HG02763 (cell line): ENCODE results near the gene LAMA5.

ENCODE experiments used
- ATAC-seq: cut with Tn5 transposase; IDR thresholded peaks from one replicate; pipeline ENCODE4 v1.9.1; 2021; ENCODE audit warnings: mild to moderate bottlenecking, moderate library complexity; ENCODE audit not compliant: unreplicated experiment

LAMA5 gene

DNA sequence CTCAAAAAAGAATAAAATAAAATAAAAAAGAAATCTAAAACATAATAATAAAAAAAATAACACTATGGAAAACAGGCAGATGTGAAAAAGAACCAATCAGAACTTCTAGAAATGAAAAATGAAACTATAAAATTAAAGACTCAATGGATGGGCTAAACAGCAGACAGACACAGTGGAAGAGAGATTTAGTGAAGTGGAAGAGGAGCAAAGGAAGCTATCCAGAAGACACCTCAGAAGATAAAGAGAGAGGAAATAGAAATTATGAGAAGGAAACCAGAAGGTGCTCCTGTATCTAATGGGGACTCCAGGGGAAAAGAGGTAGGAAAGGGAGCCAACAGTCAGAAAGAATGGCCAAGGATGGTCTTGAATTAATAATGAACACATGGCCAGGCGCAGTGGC, 18.5 kb downstream of the LAMA5 start:
- no peak for ATAC-seq

GRCh38 chr20:62347445-62347844, 19.7 kb downstream of the LAMA5 start:
- no peak for ATAC-seq

DNA sequence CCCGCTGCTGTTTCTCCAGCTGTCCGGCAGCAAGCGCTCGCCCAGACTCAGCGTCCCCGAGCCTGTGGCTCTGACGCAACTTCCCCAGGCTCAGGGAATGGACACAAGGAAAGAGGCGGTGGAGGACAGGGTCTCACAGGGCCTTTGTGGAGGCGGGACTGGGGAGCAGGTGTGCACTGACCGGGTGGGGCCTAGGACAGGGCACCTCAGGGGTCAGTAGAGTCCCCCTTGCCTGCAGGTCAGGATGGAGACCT, 20.0 kb downstream of the LAMA5 start:
- no peak for ATAC-seq

DNA sequence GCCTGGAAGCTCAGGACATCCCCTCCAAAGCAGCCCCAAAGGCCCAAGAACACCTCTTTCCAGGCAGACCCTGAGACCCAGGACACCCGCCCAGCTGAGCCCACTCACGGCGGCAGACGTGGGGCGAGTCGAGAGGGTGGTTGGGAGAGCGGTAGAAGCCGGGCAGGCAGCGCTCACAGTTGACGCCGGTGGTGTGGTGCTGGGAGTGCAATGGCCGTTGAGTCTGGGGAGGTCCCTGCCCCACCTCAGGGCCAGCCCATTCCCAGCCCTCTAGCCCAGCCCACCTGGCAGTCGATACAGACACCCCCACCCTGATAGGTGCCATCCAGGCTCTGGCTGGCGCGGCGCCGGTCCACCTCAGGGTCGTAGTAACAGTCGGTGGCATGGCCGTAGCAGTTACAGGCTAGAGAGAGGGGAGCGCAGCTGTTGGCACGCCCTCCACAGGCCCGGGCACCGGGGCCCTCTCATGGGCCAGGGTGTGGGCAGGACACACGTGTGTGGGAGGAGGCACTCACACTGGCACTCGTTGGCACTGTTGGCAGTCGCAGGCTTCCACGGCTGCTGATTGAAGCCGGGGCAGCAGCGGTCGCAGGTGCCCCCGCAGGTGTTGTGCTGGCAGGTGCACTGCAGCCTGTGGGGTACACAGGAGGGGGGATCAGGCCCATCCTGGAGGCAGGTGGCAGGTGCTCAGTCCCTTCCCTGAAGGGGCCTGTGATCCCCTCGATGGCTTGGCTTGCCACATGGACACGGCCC, 20.5 kb downstream of the LAMA5 start:
- ATAC-seq = no peak

DNA sequence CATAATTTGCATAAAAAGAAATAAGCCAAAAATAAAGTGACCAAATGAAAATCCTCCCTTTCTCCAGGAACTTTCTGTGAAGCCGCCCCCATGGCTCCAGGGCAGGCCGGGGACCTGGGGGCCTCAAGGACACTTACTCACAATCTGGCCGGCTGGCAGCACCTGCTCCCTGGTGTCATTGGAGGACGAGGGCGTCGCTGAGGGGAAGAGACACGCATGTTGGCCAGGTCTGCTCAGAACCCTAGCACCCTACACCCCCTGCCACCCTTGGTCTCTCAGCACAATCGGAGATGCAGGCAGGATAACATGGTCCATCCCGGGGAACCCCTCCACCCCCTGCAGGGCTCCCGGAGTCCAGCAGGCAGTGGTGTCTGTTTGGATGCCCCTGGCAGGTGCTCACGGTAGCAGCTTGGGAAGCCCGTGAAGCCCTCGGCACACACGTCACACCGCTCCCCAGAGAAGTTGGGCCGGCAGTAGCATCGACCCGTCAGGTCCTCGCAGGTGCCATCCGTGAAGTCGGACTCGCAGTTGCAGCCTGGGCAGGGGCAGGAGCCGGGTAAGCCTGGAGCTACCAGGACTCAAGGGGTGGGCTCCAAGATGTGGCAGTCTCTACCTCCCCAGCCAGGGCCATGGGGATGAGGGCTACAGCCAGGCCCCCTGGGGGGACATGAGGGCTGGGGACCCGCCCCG, 21.3 kb downstream of the LAMA5 start:
- no peak for ATAC-seq

DNA sequence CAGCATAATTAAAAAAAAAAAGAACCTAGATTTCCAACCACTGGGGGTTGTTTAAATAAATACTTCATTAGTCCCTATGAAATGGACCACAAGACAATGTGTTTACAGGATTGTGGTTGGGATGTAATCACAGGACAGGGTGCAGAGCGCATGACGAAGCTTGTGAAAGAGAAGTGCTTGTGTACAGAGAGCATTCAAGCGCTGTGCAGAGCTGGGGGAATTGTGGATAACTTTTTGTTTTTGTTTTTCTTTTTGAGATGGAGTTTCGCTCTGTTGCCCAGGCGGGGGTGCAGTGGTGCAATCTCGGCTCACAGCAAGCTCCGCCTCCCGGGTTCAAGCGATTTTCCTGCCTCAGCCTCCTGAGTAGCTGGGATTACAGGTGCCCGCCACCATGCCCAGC, 22.3 kb downstream of the LAMA5 start:
- ATAC-seq = no peak

- ATAC-seq = no peak
These were observed 23.0 kb downstream of the LAMA5 start for GRCh38 chr20:62344092-62344491.

DNA sequence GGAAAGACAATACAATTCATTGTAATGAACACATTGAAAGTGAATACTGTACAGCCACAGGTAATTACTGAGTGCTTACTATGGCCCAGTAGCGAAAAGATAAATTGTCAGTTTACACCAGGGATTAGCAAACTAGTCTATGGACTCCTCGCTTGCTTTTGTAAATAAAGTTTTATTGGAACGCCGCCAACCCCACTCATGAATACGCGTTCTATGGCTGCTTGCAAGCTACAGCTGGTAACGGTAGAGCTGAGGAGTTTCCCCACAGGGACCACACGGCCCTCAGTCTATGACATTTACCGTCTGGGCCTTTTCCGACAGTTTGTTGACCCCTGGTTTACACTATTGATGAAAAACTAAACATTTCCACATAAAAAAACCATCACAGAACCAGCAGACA, 24.2 kb downstream of the LAMA5 start:
- no peak for ATAC-seq

DNA sequence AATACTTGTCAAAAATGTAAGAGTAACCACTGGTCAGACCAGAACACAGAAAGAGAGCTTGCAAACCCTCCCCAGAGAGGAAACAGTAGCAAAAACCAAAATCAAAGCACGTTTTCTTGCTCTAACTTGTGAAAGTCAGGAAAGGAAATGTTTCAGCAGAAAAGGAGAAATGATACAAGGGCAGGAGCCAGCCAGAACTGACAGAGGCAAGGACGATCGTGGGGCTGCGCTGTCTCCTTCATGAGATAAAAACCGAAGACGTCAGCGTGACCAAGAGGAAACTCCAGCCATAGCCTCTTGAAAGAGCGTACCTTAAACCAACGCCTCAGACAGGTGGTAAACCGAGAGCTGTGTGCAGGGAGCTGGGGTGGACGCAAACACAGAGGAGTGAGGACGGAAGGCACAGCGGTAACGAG, 27.5 kb downstream of the LAMA5 start:
- ATAC-seq = peak; percentile 60

DNA sequence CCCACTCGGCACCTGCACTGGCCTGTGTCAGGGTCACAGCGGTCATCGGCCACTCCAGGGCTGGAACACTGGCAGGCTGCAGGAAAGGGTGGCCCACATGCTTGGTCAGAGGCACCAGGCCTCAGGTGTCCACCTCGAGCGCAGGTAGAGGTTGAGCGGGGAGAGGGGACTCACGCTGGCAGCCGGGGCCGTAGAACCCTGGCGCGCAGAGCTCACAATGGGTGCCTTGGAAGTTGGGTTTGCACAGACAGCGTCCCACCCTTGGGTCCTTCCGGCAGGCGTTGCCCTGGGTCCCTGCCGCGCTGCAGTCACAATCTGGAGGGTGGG, 28.9 kb downstream of the LAMA5 start:
- ATAC-seq = no peak

DNA sequence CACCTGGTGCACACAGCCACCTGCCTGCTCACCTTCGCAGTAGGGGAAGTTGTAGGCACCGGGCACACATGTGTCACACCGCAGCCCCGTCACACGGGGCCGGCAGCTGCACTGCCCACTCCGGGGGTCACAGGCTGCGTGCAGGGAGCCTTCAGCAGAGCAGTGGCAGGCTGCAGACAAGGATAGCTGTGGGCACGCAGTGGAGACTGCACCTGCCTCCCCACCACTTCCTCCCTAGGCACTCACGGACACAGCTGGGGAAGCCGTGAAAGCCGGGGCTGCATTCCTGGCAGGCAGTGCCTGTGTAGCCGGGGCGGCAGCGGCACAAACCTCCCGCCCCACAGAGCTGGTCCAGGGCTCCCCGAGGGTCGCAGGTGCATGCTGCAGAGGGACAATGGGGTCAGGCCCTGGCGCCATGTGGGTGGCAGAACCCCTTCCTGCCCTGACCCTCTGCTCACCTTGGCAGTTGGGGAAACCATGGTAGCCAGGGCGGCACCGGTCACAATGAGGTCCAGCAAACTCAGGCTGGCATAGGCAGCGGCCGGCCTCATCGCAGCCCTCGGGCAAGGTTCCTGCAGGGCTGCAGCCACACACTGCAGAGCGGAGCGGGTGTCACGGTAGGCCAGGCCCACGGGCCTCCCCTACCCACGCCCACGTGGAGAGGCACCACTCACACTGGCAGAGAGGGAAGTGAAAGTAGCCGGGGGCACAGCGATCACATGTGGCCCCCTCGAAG, 29.4 kb downstream of the LAMA5 start:
- no peak for ATAC-seq

- ATAC-seq = no peak
These were observed 30.1 kb downstream of the LAMA5 start for GRCh38 chr20:62336775-62337557.

GRCh38 chr20:62336329-62336728, 30.8 kb downstream of the LAMA5 start:
- no peak for ATAC-seq

GRCh38 chr20:62335532-62335931, 31.6 kb downstream of the LAMA5 start:
- no peak for ATAC-seq

DNA sequence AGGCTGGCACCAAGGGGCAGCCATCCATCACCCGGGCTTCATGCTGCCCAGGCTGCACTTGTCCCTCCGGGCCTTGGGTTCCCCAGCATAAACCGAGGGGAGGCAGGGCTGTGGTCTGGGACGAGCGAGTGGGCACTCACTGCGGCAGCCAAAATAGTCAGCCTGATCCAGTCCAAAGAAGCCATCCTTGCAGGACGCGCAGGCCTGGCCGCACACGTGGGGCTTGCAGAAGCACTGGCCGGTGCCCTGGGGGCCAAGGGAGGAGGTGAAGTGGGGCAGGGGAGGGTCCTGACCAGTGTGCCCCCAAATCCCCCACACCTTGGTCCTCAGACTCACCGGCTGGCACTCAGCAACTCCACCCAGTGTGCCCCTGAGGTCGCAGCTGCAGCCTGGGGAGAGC, 32.2 kb downstream of the LAMA5 start:
- ATAC-seq = no peak

- no peak for ATAC-seq
These were observed 33.1 kb downstream of the LAMA5 start for GRCh38 chr20:62333820-62334595.

DNA sequence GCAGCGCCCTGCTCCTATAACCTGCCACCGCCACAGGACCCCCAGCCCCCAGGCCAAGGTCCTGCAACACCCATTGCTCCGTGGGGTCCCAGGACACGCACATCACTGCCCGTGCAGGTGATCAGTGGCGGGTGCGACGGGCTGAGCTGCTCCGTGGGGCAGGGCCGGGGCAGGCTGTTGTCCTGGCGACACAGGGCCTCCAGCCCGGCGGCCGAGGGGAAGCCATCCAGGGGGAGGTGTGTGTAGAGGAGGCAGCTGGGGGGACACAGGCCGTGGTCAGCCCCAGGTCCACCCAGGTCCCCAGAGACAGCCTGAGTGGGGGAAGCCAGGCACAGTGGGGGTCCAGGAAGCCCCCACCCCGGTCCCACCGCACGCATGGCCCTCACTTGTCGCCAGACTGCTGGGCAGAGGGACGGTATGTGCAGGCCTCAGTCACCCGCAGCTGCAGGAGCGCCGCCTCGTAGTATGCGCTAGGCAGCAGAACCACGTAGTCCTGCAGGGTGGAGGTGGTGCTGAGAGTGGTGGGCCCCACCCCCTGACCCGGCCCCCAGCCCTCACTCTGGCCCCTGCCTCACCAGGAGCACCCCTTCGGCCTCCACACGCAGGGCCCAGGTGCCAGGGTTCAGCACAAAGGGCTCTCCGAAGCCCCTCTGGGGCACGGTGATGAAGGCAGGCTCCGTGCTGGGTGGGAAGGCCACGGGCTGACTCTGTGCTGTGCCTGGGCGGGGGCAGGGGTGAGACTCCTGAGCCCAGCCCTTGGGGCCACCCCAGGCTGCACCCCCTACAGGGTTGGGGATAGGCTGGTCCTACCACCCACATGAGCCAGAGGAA, 33.9 kb downstream of the LAMA5 start:
- ATAC-seq = no peak

GRCh38 chr20:62332421-62332820, 34.7 kb downstream of the LAMA5 start:
- ATAC-seq = no peak

GRCh38 chr20:62331347-62331746, 35.8 kb downstream of the LAMA5 start:
- ATAC-seq = no peak
